ENCODE results near the gene ABTB2. TPM values are rescaled to one million over a fixed set of nuclear protein-coding genes. Genes with fewer than 3 reads are reported as not detected.

ABTB2 gene
- total RNA-seq, 1 experiment from 2014 or later = 5.5 TPM

DNA sequence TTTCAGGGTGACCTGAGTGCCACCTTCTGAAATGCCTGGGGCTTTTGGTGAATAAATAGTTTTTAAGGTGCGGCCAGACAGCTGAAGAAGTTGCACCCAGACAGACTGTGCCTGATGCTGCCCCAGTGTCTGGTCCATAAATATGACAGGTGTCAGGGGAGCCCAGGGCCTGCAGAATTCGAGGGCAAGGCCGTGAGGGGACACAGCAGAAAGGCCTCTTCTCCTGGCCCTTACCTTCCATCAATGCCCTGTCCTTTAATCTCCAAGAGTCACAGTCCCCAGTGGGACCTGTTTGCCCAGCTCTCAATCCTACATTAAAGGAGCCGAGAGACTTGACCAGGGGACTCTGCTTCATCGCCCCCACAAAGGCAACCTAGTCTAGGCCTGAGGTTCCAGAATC lies 206.6 kb downstream of the ABTB2 start:
- no peaks in the 10 kb centered on the region for H3K79me1 ChIP-seq (ENCODE audit: insufficient read depth, low read depth, low read length, poor library complexity, severe bottlenecking)
- Mint-ChIP-seq H3K4me3 (no peak overlapping the region), H3K9me3 (no peaks in the 10 kb centered on the region), H3K27ac (no peak overlapping the region), H3K36me3 (ENCODE audit: insufficient read depth in 1 of 3, low read depth in 3 of 3) (peaks cover 28 to 46% (median 29%) of the 10 kb centered on the region in 3 experiments; a peak in 6 of 7 replicates), H3K27me3 (ENCODE audit: low read depth) (no peaks in the 10 kb centered on the region), H3K4me1 (no peaks in the 10 kb centered on the region)
- H2BK5ac ChIP-seq (ENCODE audit: insufficient read length, low read length) = no peak overlapping the region
- no peaks in the 10 kb centered on the region for H3K23me2 ChIP-seq (ENCODE audit: insufficient read length, low read depth, low read length, poor library complexity, severe bottlenecking)
- H3K27ac ChIP-seq (ENCODE audit: insufficient read length, low read depth, low read length) = no peak overlapping the region
- no peak overlapping the region for H2BK20ac ChIP-seq (ENCODE audit: low read depth, low read length, poor library complexity, severe bottlenecking)
- no peak overlapping the region for H3K4ac ChIP-seq (ENCODE audit: low read depth, low read length)
- H2AK5ac ChIP-seq (ENCODE audit: insufficient read length, low read length) = no peak overlapping the region
- H4K91ac ChIP-seq (ENCODE audit: insufficient read length, low read depth, low read length) = no peak overlapping the region
- H3K56ac ChIP-seq (ENCODE audit: insufficient read length, low read depth, low read length) = no peak overlapping the region
- H3T11ph ChIP-seq (ENCODE audit: low read length) = no peak overlapping the region
- H4K20me1 ChIP-seq (ENCODE audit: control insufficient read depth, insufficient read depth, insufficient read length) = no peaks in the 10 kb centered on the region
- no peak for DNase-seq
- H3K79me2 ChIP-seq (ENCODE audit: insufficient read depth, low read length) = no peaks in the 10 kb centered on the region
- H3K4me1 ChIP-seq (ENCODE audit: insufficient read depth, low read length) = no peaks in the 10 kb centered on the region
- no peak overlapping the region for H2BK120ac ChIP-seq (ENCODE audit: low read depth, low read length, poor library complexity, severe bottlenecking)
- no peak overlapping the region for H3K14ac ChIP-seq (ENCODE audit: insufficient read depth, low read length)
- no peak overlapping the region for H2AFZ ChIP-seq (ENCODE audit: low read length)
- no peak overlapping the region for H3K18ac ChIP-seq (ENCODE audit: insufficient read length, low read depth, low read length)
- no peaks in the 10 kb centered on the region for H3K9me3 ChIP-seq (ENCODE audit: control insufficient read depth, low read depth, low read length)
- H3K4me2 ChIP-seq (ENCODE audit: insufficient read depth, insufficient read length, low read length) = no peak overlapping the region
- no peaks in the 10 kb centered on the region for H3K27me3 ChIP-seq (ENCODE audit: insufficient read depth, low read length)
- no peak overlapping the region for H3K9ac ChIP-seq (ENCODE audit: extremely low read depth, insufficient read length, low read length)
- no peak overlapping the region for H3K23ac ChIP-seq (ENCODE audit: insufficient read length, low read depth, low read length)
- H2BK12ac ChIP-seq (ENCODE audit: insufficient read length, low read depth, low read length) = no peak overlapping the region
- no CpG with 5 or more reads among the region's 5 CpGs for WGBS (ENCODE audit: extremely low coverage, insufficient read length, low lambda C conversion rate)
- TF ChIP-seq, protein P1, sequence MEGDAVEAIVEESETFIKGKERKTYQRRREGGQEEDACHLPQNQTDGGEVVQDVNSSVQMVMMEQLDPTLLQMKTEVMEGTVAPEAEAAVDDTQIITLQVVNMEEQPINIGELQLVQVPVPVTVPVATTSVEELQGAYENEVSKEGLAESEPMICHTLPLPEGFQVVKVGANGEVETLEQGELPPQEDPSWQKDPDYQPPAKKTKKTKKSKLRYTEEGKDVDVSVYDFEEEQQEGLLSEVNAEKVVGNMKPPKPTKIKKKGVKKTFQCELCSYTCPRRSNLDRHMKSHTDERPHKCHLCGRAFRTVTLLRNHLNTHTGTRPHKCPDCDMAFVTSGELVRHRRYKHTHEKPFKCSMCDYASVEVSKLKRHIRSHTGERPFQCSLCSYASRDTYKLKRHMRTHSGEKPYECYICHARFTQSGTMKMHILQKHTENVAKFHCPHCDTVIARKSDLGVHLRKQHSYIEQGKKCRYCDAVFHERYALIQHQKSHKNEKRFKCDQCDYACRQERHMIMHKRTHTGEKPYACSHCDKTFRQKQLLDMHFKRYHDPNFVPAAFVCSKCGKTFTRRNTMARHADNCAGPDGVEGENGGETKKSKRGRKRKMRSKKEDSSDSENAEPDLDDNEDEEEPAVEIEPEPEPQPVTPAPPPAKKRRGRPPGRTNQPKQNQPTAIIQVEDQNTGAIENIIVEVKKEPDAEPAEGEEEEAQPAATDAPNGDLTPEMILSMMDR (conservative IDR thresholded peaks at IDR 0.05) = no peak
- H4K8ac ChIP-seq (replicated peaks; ENCODE audit: insufficient read length, low read depth, low read length) = no peak overlapping the region
- H2BK15ac ChIP-seq (ENCODE audit: low read depth, low read length) = no peak overlapping the region
- no peak overlapping the region for H4K5ac ChIP-seq (ENCODE audit: insufficient read length, low read depth, low read length)
